Cardiac muscle cell (in vitro differentiated cells and primary cell): ENCODE results near the gene JADE2. TPM values are rescaled to one million over a fixed set of nuclear protein-coding genes. Genes with fewer than 3 reads are reported as not detected.

Experiments used
- DNase-seq, 2 donors: peaks; one replicate each; pipeline versions ENCODE4 v3.0.0 to v3.0.0-alpha.2; 2010 to 2017; ENCODE audit warnings: low read depth in 1 of 2, low spot score in 1 of 2
- H3K27ac ChIP-seq: fragments of 200-600 bp; sonication (generic); 2 replicates; pipeline ENCODE4 v1.5.1; 2016
- H3K27me3 ChIP-seq: fragments of 200-600 bp; sonication (generic); 2 replicates; pipeline ENCODE4 v1.6.0; 2016; ENCODE audit warnings: control low read depth
- H3K36me3 ChIP-seq: fragments of 200-600 bp; sonication (generic); 2 replicates; pipeline ENCODE4 v1.5.1; 2016; ENCODE audit warnings: control low read depth
- H3K4me1 ChIP-seq: fragments of 200-600 bp; sonication (generic); 2 replicates; pipeline ENCODE4 v1.8.1; 2017; ENCODE audit warnings: low read depth, mild to moderate bottlenecking, mixed run types
- H3K4me3 ChIP-seq: fragments of 200-600 bp; sonication (generic); 2 replicates; pipeline ENCODE4 v1.5.1; 2016; ENCODE audit warnings: mild to moderate bottlenecking
- H3K9me3 ChIP-seq: fragments of 200-600 bp; sonication (generic); 2 replicates; pipeline ENCODE4 v1.5.1; 2017; ENCODE audit warnings: low read depth, mild to moderate bottlenecking, control low read depth
- CTCF ChIP-seq: IDR thresholded peaks from 2 replicates; pipeline ENCODE4 v1.5.1; 2012; ENCODE audit warnings: low read depth, mild to moderate bottlenecking, low read length
- polyA plus RNA-seq: library from polyadenylated mRNA; unstranded; fragments of >200 nt; fragmentation: Nextera tagmentation; extraction: Ambion mirVana; gene quantifications from 2 replicates; pipeline ENCODE4 v1.2.1, GENCODE V29; 2016
- total RNA-seq: library from RNA; depleted of rRNA; stranded (reverse); fragments of >200 nt; gene quantifications from 2 replicates; pipeline ENCODE4 v1.2.3, GENCODE V29; 2016

JADE2 gene
- total and polyA plus RNA-seq, 2 experiments from 2014 or later: 2.8 to 17.8 TPM

GRCh38 chr5:134625559-134625958 lies 100.1 kb downstream of the JADE2 start:
- Histone ChIP-seq H3K27me3 (no peaks in the 10 kb centered on the region), H3K36me3 (peaks cover 11% of the 10 kb centered on the region), H3K27ac (no peak overlapping the region), H3K4me1 (no peaks in the 10 kb centered on the region), H3K9me3 (no peaks in the 10 kb centered on the region), H3K4me3 (no peak overlapping the region)
- TF ChIP-seq CTCF: no peak
- no peak for DNase-seq

DNA sequence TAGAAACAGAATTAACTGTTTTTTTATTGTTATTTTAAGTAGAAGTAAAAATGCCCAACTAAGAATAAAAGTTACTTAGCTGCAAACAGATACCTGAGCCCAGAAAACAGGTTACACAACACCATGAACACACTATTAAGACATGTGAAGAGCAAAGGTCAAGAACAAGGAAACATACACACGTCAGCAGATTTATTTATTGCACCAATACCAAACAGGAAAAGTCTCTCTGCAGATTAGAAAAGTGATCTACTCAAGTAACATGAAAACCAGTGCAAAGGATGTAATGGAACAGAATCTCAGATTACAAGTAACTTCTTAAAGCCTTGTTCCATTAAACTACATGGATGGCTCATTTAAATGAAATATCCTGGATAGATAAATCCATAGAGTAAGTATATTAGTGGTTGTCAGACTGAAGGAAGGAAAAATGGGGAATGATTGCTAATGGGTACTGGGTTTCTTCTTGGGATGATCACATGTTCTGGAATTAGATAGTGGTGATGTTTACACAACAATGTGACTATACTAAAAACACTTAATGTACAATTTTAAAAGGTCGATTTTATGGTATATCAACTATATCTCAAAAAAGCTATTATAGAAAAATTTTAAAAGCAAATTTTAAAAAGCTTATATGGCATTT lies 101.0 kb downstream of the JADE2 start:
- TF ChIP-seq CTCF: no peak
- H3K9me3 ChIP-seq: no peaks in the 10 kb centered on the region
- no peak overlapping the region for H3K4me3 ChIP-seq
- no peaks in the 10 kb centered on the region for H3K27me3 ChIP-seq
- peaks cover 5% of the 10 kb centered on the region for H3K36me3 ChIP-seq
- no peaks in the 10 kb centered on the region for H3K4me1 ChIP-seq
- no peak overlapping the region for H3K27ac ChIP-seq
- peak in 1 of 2 donors; percentile 79 for DNase-seq

Other genes starting within 250 kb of the JADE2 start
- gene CDKL3, start 158.5 kb upstream of the JADE2 start, total RNA-seq: 2.7 and 6.6 TPM in 2 replicates
- 3.7 and 8.8 TPM in 2 replicates for gene CDKL3, start 158.5 kb upstream of the JADE2 start, polyA plus RNA-seq
- 17.8 and 23.6 TPM in 2 replicates for gene UBE2B, start 154.1 kb upstream of the JADE2 start, total RNA-seq
- gene UBE2B, start 154.1 kb upstream of the JADE2 start, polyA plus RNA-seq: 159 and 164 TPM in 2 replicates
- 32.0 and 36.9 TPM in 2 replicates for gene CDKN2AIPNL, start 113.8 kb upstream of the JADE2 start, total RNA-seq
- 64.9 and 68.7 TPM in 2 replicates for gene CDKN2AIPNL, start 113.8 kb upstream of the JADE2 start, polyA plus RNA-seq
- gene SAR1B, start 107.2 kb downstream of the JADE2 start, total RNA-seq: 53.6 and 60.2 TPM in 2 replicates
- 40.5 and 45.5 TPM in 2 replicates for gene SAR1B, start 107.2 kb downstream of the JADE2 start, polyA plus RNA-seq
- gene SEC24A, start 123.1 kb downstream of the JADE2 start, total RNA-seq: 9.3 and 9.9 TPM in 2 replicates
- gene SEC24A, start 123.1 kb downstream of the JADE2 start, polyA plus RNA-seq: 9.8 and 11.6 TPM in 2 replicates
- 27.2 and 42.4 TPM in 2 replicates for gene CAMLG, start 212.9 kb downstream of the JADE2 start, total RNA-seq
- gene CAMLG, start 212.9 kb downstream of the JADE2 start, polyA plus RNA-seq: 22.7 and 28.4 TPM in 2 replicates
- 16.1 and 25.9 TPM in 2 replicates for gene DDX46, start 233.1 kb downstream of the JADE2 start, total RNA-seq
- gene DDX46, start 233.1 kb downstream of the JADE2 start, polyA plus RNA-seq: 20.0 and 24.2 TPM in 2 replicates